SHP77 treated with DMSO at 0.1 percent for 48 hours (cell line): Measurements from ENCODE around the gene LIFR.
"Not testable (repeated sequence)": the region's sequence is repeated elsewhere in the genome, so short reads cannot be mapped to it uniquely, and the experiment has no call there.

Source experiments
- DNase-seq: peaks from one replicate; lab custom pipeline; 2025; lab: John Stamatoyannopoulos, UW

Gene LIFR

GRCh38 chr5:38556599-38557307 lies at the start of gene LIFR:
Gene LIFR (minus strand): TSS chr5:38556646. CDS start chr5:38530647, 25,999 bp downstream.
- peak; percentile 85 for DNase-seq

- no peak for DNase-seq
Observed at GRCh38 chr5:38605610-38606009, 49.2 kb upstream of the LIFR start.

- no peak for DNase-seq
Observed at GRCh38 chr5:38603691-38604090, 47.2 kb upstream of the LIFR start.

GRCh38 chr5:38602641-38603040 lies 46.2 kb upstream of the LIFR start:
- DNase-seq = no peak

GRCh38 chr5:38601863-38602298 lies 45.4 kb upstream of the LIFR start:
- no peak for DNase-seq

GRCh38 chr5:38601133-38601862 lies 44.9 kb upstream of the LIFR start:
- no peak for DNase-seq

- no peak for DNase-seq
Observed at GRCh38 chr5:38600329-38601045, 44.0 kb upstream of the LIFR start.

GRCh38 chr5:38599751-38600150 lies 43.3 kb upstream of the LIFR start:
- DNase-seq = not testable (repeated sequence)

- no peak for DNase-seq
Observed at GRCh38 chr5:38598994-38599617, 42.7 kb upstream of the LIFR start.

GRCh38 chr5:38598296-38598993 lies 42.0 kb upstream of the LIFR start:
- DNase-seq = no peak

- DNase-seq = no peak
Observed at GRCh38 chr5:38596981-38597380, 40.5 kb upstream of the LIFR start.

GRCh38 chr5:38595132-38595745 lies 38.8 kb upstream of the LIFR start:
- DNase-seq = no peak

GRCh38 chr5:38593959-38594358 lies 37.5 kb upstream of the LIFR start:
- DNase-seq = no peak

- DNase-seq = no peak
Observed at GRCh38 chr5:38591523-38591849, 35.0 kb upstream of the LIFR start.

GRCh38 chr5:38590838-38591522 lies 34.5 kb upstream of the LIFR start:
- no peak for DNase-seq

- DNase-seq = no peak
Observed at GRCh38 chr5:38589629-38590028, 33.2 kb upstream of the LIFR start.

GRCh38 chr5:38585816-38586215 lies 29.4 kb upstream of the LIFR start:
- DNase-seq = no peak

- DNase-seq = no peak
Observed at GRCh38 chr5:38583500-38583899, 27.1 kb upstream of the LIFR start.

GRCh38 chr5:38582975-38583319 lies 26.5 kb upstream of the LIFR start:
- DNase-seq = no peak

GRCh38 chr5:38582293-38582974 lies 26.0 kb upstream of the LIFR start:
- no peak for DNase-seq
